ENCODE results near the gene CTNND2. TPM values are rescaled to one million over a fixed set of nuclear protein-coding genes. Genes with fewer than 3 reads are reported as not detected.

The CTNND2 gene
- total RNA-seq, 1 experiment from 2014 or later, result not detected

- no peak for TF ChIP-seq CTCF (conservative IDR thresholded peaks at IDR 0.05; ENCODE audit: low read depth, low read length)
- TF ChIP-seq EZH2 (IDR thresholded peaks at IDR 0.05; ENCODE audit: borderline replicate concordance, low read depth, low read length, poor library complexity, severe bottlenecking), result no peak
- no peaks in the 10 kb centered on the region for H3K36me3 ChIP-seq (ENCODE audit: insufficient read depth, low read length, poor library complexity, severe bottlenecking)
- ChIA-PET POLR2A (ENCODE audit: low non-redundant PET) (no interaction called here), CTCF (no interaction called here)
- no TSS peak for BruUV-seq (replicated peaks)
- no peak for DNase-seq (ENCODE audit: low spot score)
- no peaks in the 10 kb centered on the region for H3K9me3 ChIP-seq (ENCODE audit: low read depth, low read length, poor library complexity, severe bottlenecking)
- no peak overlapping the region for H3K4me3 ChIP-seq (ENCODE audit: low read depth, low read length, poor library complexity, severe bottlenecking)
- no peak overlapping the region for H3K27ac ChIP-seq (ENCODE audit: low read depth, low read length, poor library complexity, severe bottlenecking)
- no peaks in the 10 kb centered on the region for H3K4me1 ChIP-seq (ENCODE audit: insufficient read depth, low read length, poor library complexity, severe bottlenecking)
- no peaks in the 10 kb centered on the region for H3K27me3 ChIP-seq (replicated peaks; ENCODE audit: insufficient read depth, low read depth, low read length, poor library complexity)
- intact Hi-C loops (cut with micrococcal nuclease; ENCODE audit: unreplicated experiment), result no loop called here
These were observed 968.7 kb downstream of the CTNND2 start for GRCh38 chr5:10935536-10935935.

GRCh38 chr5:10934783-10935355 lies 969.4 kb downstream of the CTNND2 start:
- CTCF ChIA-PET, result no interaction called here
- H3K27me3 ChIP-seq (replicated peaks; ENCODE audit: insufficient read depth, low read depth, low read length, poor library complexity), result no peaks in the 10 kb centered on the region
- intact Hi-C loops (cut with micrococcal nuclease; ENCODE audit: unreplicated experiment), result no loop called here
- H3K36me3 ChIP-seq (ENCODE audit: insufficient read depth, low read length, poor library complexity, severe bottlenecking), result no peaks in the 10 kb centered on the region
- POLR2A ChIA-PET (ENCODE audit: low non-redundant PET), result no interaction called here
- H3K4me1 ChIP-seq (ENCODE audit: insufficient read depth, low read length, poor library complexity, severe bottlenecking), result no peaks in the 10 kb centered on the region
- H3K27ac ChIP-seq (ENCODE audit: low read depth, low read length, poor library complexity, severe bottlenecking), result no peak overlapping the region
- no TSS peak for BruUV-seq (replicated peaks)
- no peak for DNase-seq (ENCODE audit: low spot score)
- H3K4me3 ChIP-seq (ENCODE audit: low read depth, low read length, poor library complexity, severe bottlenecking), result no peak overlapping the region
- TF ChIP-seq CTCF (conservative IDR thresholded peaks at IDR 0.05; ENCODE audit: low read depth, low read length) (no peak), EZH2 (IDR thresholded peaks at IDR 0.05; ENCODE audit: borderline replicate concordance, low read depth, low read length, poor library complexity, severe bottlenecking) (no peak)
- H3K9me3 ChIP-seq (ENCODE audit: low read depth, low read length, poor library complexity, severe bottlenecking), result no peaks in the 10 kb centered on the region

GRCh38 chr5:10933121-10933520 lies 971.1 kb downstream of the CTNND2 start:
- POLR2A ChIA-PET (ENCODE audit: low non-redundant PET), result no interaction called here

More at GRCh38 chr5:10933121-10933520, 971.1 kb downstream of the CTNND2 start:
- CTCF ChIA-PET, result no interaction called here
- Histone ChIP-seq H3K27me3 (replicated peaks; ENCODE audit: insufficient read depth, low read depth, low read length, poor library complexity) (no peaks in the 10 kb centered on the region), H3K9me3 (ENCODE audit: low read depth, low read length, poor library complexity, severe bottlenecking) (no peaks in the 10 kb centered on the region), H3K4me1 (ENCODE audit: insufficient read depth, low read length, poor library complexity, severe bottlenecking) (no peaks in the 10 kb centered on the region), H3K4me3 (ENCODE audit: low read depth, low read length, poor library complexity, severe bottlenecking) (no peak overlapping the region), H3K27ac (ENCODE audit: low read depth, low read length, poor library complexity, severe bottlenecking) (no peak overlapping the region), H3K36me3 (ENCODE audit: insufficient read depth, low read length, poor library complexity, severe bottlenecking) (no peaks in the 10 kb centered on the region)
- BruUV-seq (replicated peaks), result no TSS peak
- DNase-seq (ENCODE audit: low spot score), result no peak
- intact Hi-C loops (cut with micrococcal nuclease; ENCODE audit: unreplicated experiment), result no loop called here
- TF ChIP-seq CTCF (conservative IDR thresholded peaks at IDR 0.05; ENCODE audit: low read depth, low read length), result no peak
- TF ChIP-seq EZH2 (IDR thresholded peaks at IDR 0.05; ENCODE audit: borderline replicate concordance, low read depth, low read length, poor library complexity, severe bottlenecking), result no peak

All from A673 (cell line).